GM19099 (cell line): ENCODE measurements around the gene CHRNA9.

Experiments used
- POLR2A ChIP-seq: IDR thresholded peaks from 3 replicates; pipeline ENCODE4 v1.6.1; 2011; ENCODE audit warnings: low read depth; ENCODE audit not compliant: insufficient read length; ENCODE audit errors: extremely low read depth

Gene CHRNA9

GRCh38 chr4:40355131-40355530 lies 20.0 kb downstream of the CHRNA9 start:
- no peak for TF ChIP-seq POLR2A

- no peak for TF ChIP-seq POLR2A
Observed at GRCh38 chr4:40357738-40358137, 22.6 kb downstream of the CHRNA9 start.

- TF ChIP-seq POLR2A, result no peak
Observed at GRCh38 chr4:40361338-40361737, 26.2 kb downstream of the CHRNA9 start.

GRCh38 chr4:40363382-40363920 lies 28.3 kb downstream of the CHRNA9 start:
- TF ChIP-seq POLR2A, result no peak

- no peak for TF ChIP-seq POLR2A
Observed at GRCh38 chr4:40363945-40364344, 28.8 kb downstream of the CHRNA9 start.

GRCh38 chr4:40365766-40366165 lies 30.6 kb downstream of the CHRNA9 start:
- TF ChIP-seq POLR2A, result no peak

GRCh38 chr4:40367451-40367850 lies 32.3 kb downstream of the CHRNA9 start:
- TF ChIP-seq POLR2A, result no peak

- no peak for TF ChIP-seq POLR2A
Observed at GRCh38 chr4:40369437-40370274, 34.5 kb downstream of the CHRNA9 start.

GRCh38 chr4:40372651-40373050 lies 37.5 kb downstream of the CHRNA9 start:
- no peak for TF ChIP-seq POLR2A

GRCh38 chr4:40373636-40374035 lies 38.5 kb downstream of the CHRNA9 start:
- TF ChIP-seq POLR2A, result no peak

GRCh38 chr4:40375095-40375494 lies 40.0 kb downstream of the CHRNA9 start:
- TF ChIP-seq POLR2A, result no peak

GRCh38 chr4:40375620-40376019 lies 40.5 kb downstream of the CHRNA9 start:
- TF ChIP-seq POLR2A, result no peak

- TF ChIP-seq POLR2A, result no peak
Observed at GRCh38 chr4:40377512-40378365, 42.6 kb downstream of the CHRNA9 start.

GRCh38 chr4:40378619-40379018 lies 43.5 kb downstream of the CHRNA9 start:
- TF ChIP-seq POLR2A, result no peak

GRCh38 chr4:40379248-40379647 lies 44.1 kb downstream of the CHRNA9 start:
- no peak for TF ChIP-seq POLR2A

GRCh38 chr4:40380647-40381046 lies 45.5 kb downstream of the CHRNA9 start:
- TF ChIP-seq POLR2A, result no peak

- TF ChIP-seq POLR2A, result no peak
Observed at GRCh38 chr4:40388239-40388638, 53.1 kb downstream of the CHRNA9 start.

GRCh38 chr4:40389986-40390385 lies 54.9 kb downstream of the CHRNA9 start:
- no peak for TF ChIP-seq POLR2A
